ENCODE results near the gene LRFN3.

Gene LRFN3

GRCh38 chr19:35911790-35912189 is 24.4 kb upstream of the LRFN3 start:
- Histone ChIP-seq H3K4me3 (ENCODE audit: low read length) (no peak overlapping the region), H3K9me3 (ENCODE audit: low read length) (no peaks in the 10 kb centered on the region), H3K27me3 (ENCODE audit: insufficient read depth, low read length) (peaks cover 3% of the 10 kb centered on the region), H3K4me1 (ENCODE audit: insufficient read depth, low read length) (peaks cover 6% of the 10 kb centered on the region), H2AFZ (ENCODE audit: low read depth, low read length) (no peak overlapping the region), H3K36me3 (ENCODE audit: insufficient read depth, low read length) (no peaks in the 10 kb centered on the region)

GRCh38 chr19:35913589-35913988 is 22.6 kb upstream of the LRFN3 start:
- no peaks in the 10 kb centered on the region for H3K9me3 ChIP-seq (ENCODE audit: low read length)
- no peak overlapping the region for H2AFZ ChIP-seq (ENCODE audit: low read depth, low read length)
- no peaks in the 10 kb centered on the region for H3K36me3 ChIP-seq (ENCODE audit: insufficient read depth, low read length)
- no peak overlapping the region for H3K4me3 ChIP-seq (ENCODE audit: low read length)
- H3K4me1 ChIP-seq (ENCODE audit: insufficient read depth, low read length) = no peaks in the 10 kb centered on the region
- no peaks in the 10 kb centered on the region for H3K27me3 ChIP-seq (ENCODE audit: insufficient read depth, low read length)

GRCh38 chr19:35915443-35915842 is 20.7 kb upstream of the LRFN3 start:
- no peaks in the 10 kb centered on the region for H3K36me3 ChIP-seq (ENCODE audit: insufficient read depth, low read length)
- H3K4me1 ChIP-seq (ENCODE audit: insufficient read depth, low read length) = no peaks in the 10 kb centered on the region
- no peaks in the 10 kb centered on the region for H3K9me3 ChIP-seq (ENCODE audit: low read length)
- H3K27me3 ChIP-seq (ENCODE audit: insufficient read depth, low read length) = no peaks in the 10 kb centered on the region
- H3K4me3 ChIP-seq (ENCODE audit: low read length) = no peak overlapping the region
- no peak overlapping the region for H2AFZ ChIP-seq (ENCODE audit: low read depth, low read length)

- Histone ChIP-seq H3K4me3 (ENCODE audit: low read length) (no peak overlapping the region), H3K4me1 (ENCODE audit: insufficient read depth, low read length) (no peaks in the 10 kb centered on the region), H2AFZ (ENCODE audit: low read depth, low read length) (no peak overlapping the region), H3K27me3 (ENCODE audit: insufficient read depth, low read length) (peaks cover 2% of the 10 kb centered on the region), H3K9me3 (ENCODE audit: low read length) (no peaks in the 10 kb centered on the region), H3K36me3 (ENCODE audit: insufficient read depth, low read length) (no peaks in the 10 kb centered on the region)
Measured at GRCh38 chr19:35919306-35919705, 16.9 kb upstream of the LRFN3 start.

- Histone ChIP-seq H3K4me1 (ENCODE audit: insufficient read depth, low read length) (no peaks in the 10 kb centered on the region), H3K27me3 (ENCODE audit: insufficient read depth, low read length) (peaks cover 2% of the 10 kb centered on the region), H3K4me3 (ENCODE audit: low read length) (no peak overlapping the region), H3K9me3 (ENCODE audit: low read length) (peaks cover 2% of the 10 kb centered on the region), H2AFZ (ENCODE audit: low read depth, low read length) (no peak overlapping the region), H3K36me3 (ENCODE audit: insufficient read depth, low read length) (no peaks in the 10 kb centered on the region)
Measured at GRCh38 chr19:35921012-35921411, 15.2 kb upstream of the LRFN3 start.

GRCh38 chr19:35925501-35925900 is 10.7 kb upstream of the LRFN3 start:
- no peak overlapping the region for H2AFZ ChIP-seq (ENCODE audit: low read depth, low read length)
- peaks cover 2% of the 10 kb centered on the region for H3K27me3 ChIP-seq (ENCODE audit: insufficient read depth, low read length)
- no peak overlapping the region for H3K4me3 ChIP-seq (ENCODE audit: low read length)
- no peaks in the 10 kb centered on the region for H3K4me1 ChIP-seq (ENCODE audit: insufficient read depth, low read length)
- no peaks in the 10 kb centered on the region for H3K36me3 ChIP-seq (ENCODE audit: insufficient read depth, low read length)
- peaks cover 2% of the 10 kb centered on the region for H3K9me3 ChIP-seq (ENCODE audit: low read length)

- H3K4me3 ChIP-seq (ENCODE audit: low read length) = no peak overlapping the region
- H2AFZ ChIP-seq (ENCODE audit: low read depth, low read length) = no peak overlapping the region
- no peaks in the 10 kb centered on the region for H3K36me3 ChIP-seq (ENCODE audit: insufficient read depth, low read length)
- peaks cover 2% of the 10 kb centered on the region for H3K27me3 ChIP-seq (ENCODE audit: insufficient read depth, low read length)
- H3K9me3 ChIP-seq (ENCODE audit: low read length) = peaks cover 2% of the 10 kb centered on the region
- H3K4me1 ChIP-seq (ENCODE audit: insufficient read depth, low read length) = peaks cover 8% of the 10 kb centered on the region
Measured at GRCh38 chr19:35928507-35928906, 7.7 kb upstream of the LRFN3 start.

- Histone ChIP-seq H3K4me1 (ENCODE audit: insufficient read depth, low read length) (peaks cover 8% of the 10 kb centered on the region), H3K9me3 (ENCODE audit: low read length) (peaks cover 2% of the 10 kb centered on the region), H3K4me3 (ENCODE audit: low read length) (no peak overlapping the region), H3K36me3 (ENCODE audit: insufficient read depth, low read length) (no peaks in the 10 kb centered on the region), H3K27me3 (ENCODE audit: insufficient read depth, low read length) (no peaks in the 10 kb centered on the region), H2AFZ (ENCODE audit: low read depth, low read length) (no peak overlapping the region)
Measured at GRCh38 chr19:35929876-35930275, 6.3 kb upstream of the LRFN3 start.

- H2AFZ ChIP-seq (ENCODE audit: low read depth, low read length) = peak overlapping the region; percentile 68
- H3K36me3 ChIP-seq (ENCODE audit: insufficient read depth, low read length) = no peaks in the 10 kb centered on the region
- no peaks in the 10 kb centered on the region for H3K27me3 ChIP-seq (ENCODE audit: insufficient read depth, low read length)
- no peaks in the 10 kb centered on the region for H3K9me3 ChIP-seq (ENCODE audit: low read length)
- H3K4me3 ChIP-seq (ENCODE audit: low read length) = peak overlapping the region; percentile 41
- H3K4me1 ChIP-seq (ENCODE audit: insufficient read depth, low read length) = peaks cover 14% of the 10 kb centered on the region
Measured at GRCh38 chr19:35931161-35931873, 4.9 kb upstream of the LRFN3 start.

GRCh38 chr19:35931874-35932202 is 4.3 kb upstream of the LRFN3 start:
- peak overlapping the region; percentile 12 for H3K4me3 ChIP-seq (ENCODE audit: low read length)

GRCh38 chr19:35932291-35932936 is 3.8 kb upstream of the LRFN3 start:
- Histone ChIP-seq H3K9me3 (ENCODE audit: low read length) (no peaks in the 10 kb centered on the region), H3K36me3 (ENCODE audit: insufficient read depth, low read length) (no peaks in the 10 kb centered on the region), H3K4me1 (ENCODE audit: insufficient read depth, low read length) (peaks cover 23% of the 10 kb centered on the region), H3K27me3 (ENCODE audit: insufficient read depth, low read length) (no peaks in the 10 kb centered on the region), H2AFZ (ENCODE audit: low read depth, low read length) (no peak overlapping the region), H3K4me3 (ENCODE audit: low read length) (no peak overlapping the region)

More at GRCh38 chr19:35931874-35932202, 4.3 kb upstream of the LRFN3 start:
- Histone ChIP-seq H3K27me3 (ENCODE audit: insufficient read depth, low read length) (no peaks in the 10 kb centered on the region), H3K9me3 (ENCODE audit: low read length) (no peaks in the 10 kb centered on the region), H3K36me3 (ENCODE audit: insufficient read depth, low read length) (no peaks in the 10 kb centered on the region), H3K4me1 (ENCODE audit: insufficient read depth, low read length) (peaks cover 17% of the 10 kb centered on the region), H2AFZ (ENCODE audit: low read depth, low read length) (no peak overlapping the region)

- Histone ChIP-seq H3K9me3 (ENCODE audit: low read length) (peaks cover 2% of the 10 kb centered on the region), H3K4me3 (ENCODE audit: low read length) (peak overlapping the region; percentile 76), H3K36me3 (ENCODE audit: insufficient read depth, low read length) (peaks cover 15% of the 10 kb centered on the region), H2AFZ (ENCODE audit: low read depth, low read length) (no peak overlapping the region), H3K27me3 (ENCODE audit: insufficient read depth, low read length) (no peaks in the 10 kb centered on the region), H3K4me1 (ENCODE audit: insufficient read depth, low read length) (peaks cover 29% of the 10 kb centered on the region)
Measured at GRCh38 chr19:35936738-35937268, 629 bp downstream of the LRFN3 start.

- Histone ChIP-seq H3K27me3 (ENCODE audit: insufficient read depth, low read length) (no peaks in the 10 kb centered on the region), H3K36me3 (ENCODE audit: insufficient read depth, low read length) (peaks cover 15% of the 10 kb centered on the region), H3K9me3 (ENCODE audit: low read length) (peaks cover 2% of the 10 kb centered on the region), H2AFZ (ENCODE audit: low read depth, low read length) (no peak overlapping the region), H3K4me3 (ENCODE audit: low read length) (peak overlapping the region; percentile 76), H3K4me1 (ENCODE audit: insufficient read depth, low read length) (peaks cover 25% of the 10 kb centered on the region)
Measured at GRCh38 chr19:35937345-35938281, 1.4 kb downstream of the LRFN3 start.

All from neuron (in vitro differentiated cells).